ENCODE measurements around the gene MKLN1. TPM values are rescaled to one million over a fixed set of nuclear protein-coding genes. Genes with fewer than 3 reads are reported as not detected.

Gene MKLN1
- total and polyA plus RNA-seq, 5 donors from 2014 or later: 24.5 to 58.9 (median 34.8) TPM

DNA sequence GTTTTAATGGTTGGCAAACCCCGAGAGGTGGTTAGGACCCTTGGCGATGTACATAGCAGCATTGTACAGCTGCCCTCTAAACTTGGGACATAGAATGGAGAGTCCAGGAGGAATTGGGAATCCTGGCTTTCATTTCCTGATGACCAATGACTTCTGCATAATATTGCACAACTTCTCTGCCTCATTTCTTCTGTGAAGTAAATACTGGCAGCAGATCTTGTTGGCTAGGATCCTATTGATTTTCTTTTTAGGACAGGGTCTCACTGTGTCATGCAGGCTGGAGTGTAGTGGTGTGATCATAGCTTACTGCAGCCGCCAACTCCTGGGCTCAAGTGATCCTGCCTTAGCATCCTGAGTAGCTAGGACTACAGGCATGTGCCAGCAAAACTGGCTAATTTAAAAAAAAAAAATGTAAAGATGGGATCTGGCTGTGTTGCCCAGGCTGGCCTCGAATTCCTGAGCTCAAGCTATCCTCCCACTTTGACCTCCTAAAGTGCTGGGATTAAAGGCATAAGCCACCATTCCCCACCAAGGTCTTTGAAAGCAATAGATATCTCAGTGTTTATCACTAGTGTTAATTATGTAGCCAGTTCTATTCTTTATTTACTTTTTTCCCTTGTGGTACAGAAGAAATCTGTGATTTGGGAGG, 170.7 kb downstream of the MKLN1 start:
- H3K4me1 ChIP-seq (ENCODE audit: control insufficient read depth, insufficient read depth, low read length, poor library complexity, severe bottlenecking): peaks cover 22% of the 10 kb centered on the region
- H3K27ac Mint-ChIP-seq: no peak overlapping the region
- H3K4me3 Mint-ChIP-seq: no peak overlapping the region
- no peaks in the 10 kb centered on the region for H3K27me3 Mint-ChIP-seq
- DNase-seq (no peak), ATAC-seq (ENCODE audit: low read depth in 2 of 2) (no peak)
- no peak overlapping the region for H3K27ac ChIP-seq (ENCODE audit: insufficient read depth, low read length, poor library complexity, severe bottlenecking)
- H3K4me1 Mint-ChIP-seq: peaks cover 6 to 32% (median 24%) of the 10 kb centered on the region in 4 donors
- no peaks in the 10 kb centered on the region for H3K9me3 Mint-ChIP-seq
- H3K27me3 ChIP-seq (ENCODE audit: control insufficient read depth, insufficient read depth, low read length): no peaks in the 10 kb centered on the region
- no peaks in the 10 kb centered on the region for H3K9me3 ChIP-seq (ENCODE audit: control insufficient read depth in 2 of 2, low read length in 2 of 2)
- H3K4me3 ChIP-seq (ENCODE audit: low read depth, low read length): no peak overlapping the region
- peaks cover 11% of the 10 kb centered on the region for H3K36me3 Mint-ChIP-seq
- peaks cover 3% of the 10 kb centered on the region for H3K36me3 ChIP-seq (ENCODE audit: control insufficient read depth, insufficient read depth, low read length)

DNA sequence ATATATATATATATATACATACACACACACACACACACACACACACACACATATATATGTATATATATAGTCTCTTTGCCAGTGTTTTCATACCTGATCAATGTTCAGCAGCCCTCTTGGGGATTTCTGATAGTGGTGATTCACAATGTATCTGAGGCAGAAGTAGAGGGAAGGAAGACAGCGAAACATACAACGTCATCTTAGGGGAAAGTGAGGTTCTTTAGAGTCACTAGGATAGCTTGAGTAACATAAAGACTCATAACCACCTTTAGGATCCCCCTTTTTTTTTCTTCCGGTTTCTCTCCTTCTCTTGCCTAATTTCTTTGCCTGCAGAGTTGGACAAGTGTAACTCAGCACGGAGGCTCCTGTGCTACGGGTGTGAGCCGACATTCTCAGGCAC, 172.1 kb downstream of the MKLN1 start:
- ATAC-seq (ENCODE audit: low read depth in 2 of 2): no peak
- H3K36me3 ChIP-seq (ENCODE audit: control insufficient read depth, insufficient read depth, low read length): peaks cover 3% of the 10 kb centered on the region
- H3K27ac ChIP-seq (ENCODE audit: insufficient read depth, low read length, poor library complexity, severe bottlenecking): no peak overlapping the region
- no peak for DNase-seq
- H3K9me3 Mint-ChIP-seq: no peaks in the 10 kb centered on the region
- H3K4me3 ChIP-seq (ENCODE audit: low read depth, low read length): no peak overlapping the region
- no peak overlapping the region for H3K4me3 Mint-ChIP-seq
- peaks cover 22% of the 10 kb centered on the region for H3K4me1 ChIP-seq (ENCODE audit: control insufficient read depth, insufficient read depth, low read length, poor library complexity, severe bottlenecking)
- no peaks in the 10 kb centered on the region for H3K9me3 ChIP-seq (ENCODE audit: control insufficient read depth in 2 of 2, low read length in 2 of 2)
- peak overlapping the region in 1 of 3 donors; percentile 70 for H3K27ac Mint-ChIP-seq
- H3K36me3 Mint-ChIP-seq: peaks cover 11% of the 10 kb centered on the region
- H3K27me3 ChIP-seq (ENCODE audit: control insufficient read depth, insufficient read depth, low read length): no peaks in the 10 kb centered on the region
- H3K27me3 Mint-ChIP-seq: no peaks in the 10 kb centered on the region
- H3K4me1 Mint-ChIP-seq: peaks cover 6 to 34% (median 25%) of the 10 kb centered on the region in 4 donors

DNA sequence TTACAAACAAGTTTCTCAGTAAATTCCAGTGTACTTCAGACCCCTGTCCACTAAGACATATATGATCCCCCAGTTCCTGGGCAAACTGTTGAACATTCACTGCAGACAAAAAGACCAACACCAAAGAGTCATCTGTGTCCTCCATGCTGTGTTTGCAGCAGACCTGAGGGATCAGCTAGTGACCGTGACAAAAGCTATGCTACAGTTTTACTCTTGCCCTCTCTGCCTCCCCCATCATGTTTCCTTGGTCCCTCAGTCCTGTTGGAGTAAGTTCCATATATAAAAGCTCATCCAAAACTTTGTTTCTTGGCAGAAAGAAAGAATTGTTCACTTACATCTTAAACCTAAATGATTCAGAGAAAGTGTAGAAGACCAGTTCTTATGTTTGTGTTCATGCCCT, 172.7 kb downstream of the MKLN1 start:
- peaks cover 22% of the 10 kb centered on the region for H3K4me1 ChIP-seq (ENCODE audit: control insufficient read depth, insufficient read depth, low read length, poor library complexity, severe bottlenecking)
- H3K9me3 Mint-ChIP-seq: no peaks in the 10 kb centered on the region
- H3K27ac ChIP-seq (ENCODE audit: insufficient read depth, low read length, poor library complexity, severe bottlenecking): no peak overlapping the region
- no peaks in the 10 kb centered on the region for H3K9me3 ChIP-seq (ENCODE audit: control insufficient read depth in 2 of 2, low read length in 2 of 2)
- H3K4me3 Mint-ChIP-seq: no peak overlapping the region
- peaks cover 3% of the 10 kb centered on the region for H3K36me3 ChIP-seq (ENCODE audit: control insufficient read depth, insufficient read depth, low read length)
- H3K4me3 ChIP-seq (ENCODE audit: low read depth, low read length): no peak overlapping the region
- ATAC-seq (ENCODE audit: low read depth in 2 of 2) (no peak), DNase-seq (no peak)
- H3K27me3 Mint-ChIP-seq: no peaks in the 10 kb centered on the region
- peaks cover 7% of the 10 kb centered on the region for H3K36me3 Mint-ChIP-seq
- peak overlapping the region in 1 of 3 donors; percentile 70 for H3K27ac Mint-ChIP-seq
- peaks cover 6 to 36% (median 26%) of the 10 kb centered on the region in 4 donors for H3K4me1 Mint-ChIP-seq
- no peaks in the 10 kb centered on the region for H3K27me3 ChIP-seq (ENCODE audit: control insufficient read depth, insufficient read depth, low read length)

DNA sequence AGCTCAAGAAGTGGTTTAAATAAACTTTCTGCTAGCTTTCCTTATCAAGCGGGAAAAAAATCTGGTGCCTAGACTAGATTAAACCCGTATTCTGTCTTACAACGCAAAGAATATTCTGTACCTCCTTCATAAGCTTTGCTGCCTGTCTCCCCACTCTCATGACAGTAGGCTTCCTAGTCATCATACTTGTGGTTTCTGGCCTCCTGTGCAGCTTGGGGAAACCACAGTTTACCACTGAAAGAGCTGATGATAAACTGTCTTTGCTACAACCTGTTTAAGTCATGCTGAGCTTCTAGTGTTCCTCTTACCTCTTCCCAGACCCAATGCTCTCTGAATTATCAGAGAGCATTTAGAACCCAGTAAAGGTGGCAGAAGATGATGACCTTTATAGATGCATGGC, 173.7 kb downstream of the MKLN1 start:
- Mint-ChIP-seq H3K9me3 (no peaks in the 10 kb centered on the region), H3K4me3 (peak overlapping the region in 1 of 4 donors; percentile 24), H3K4me1 (peaks cover 6 to 36% (median 26%) of the 10 kb centered on the region in 4 donors), H3K36me3 (no peaks in the 10 kb centered on the region), H3K27me3 (no peaks in the 10 kb centered on the region), H3K27ac (peak overlapping the region in 2 of 3 donors; percentile 57 to 70)
- H3K9me3 ChIP-seq (ENCODE audit: control insufficient read depth in 2 of 2, low read length in 2 of 2): no peaks in the 10 kb centered on the region
- H3K27ac ChIP-seq (ENCODE audit: insufficient read depth, low read length, poor library complexity, severe bottlenecking): no peak overlapping the region
- H3K36me3 ChIP-seq (ENCODE audit: control insufficient read depth, insufficient read depth, low read length): peaks cover 3% of the 10 kb centered on the region
- peaks cover 22% of the 10 kb centered on the region for H3K4me1 ChIP-seq (ENCODE audit: control insufficient read depth, insufficient read depth, low read length, poor library complexity, severe bottlenecking)
- H3K4me3 ChIP-seq (ENCODE audit: low read depth, low read length): no peak overlapping the region
- DNase-seq: peak in 2 of 3 donors; percentile 57 to 81
- peak; percentile 87 to 89 for ATAC-seq (ENCODE audit: low read depth in 2 of 2)
- H3K27me3 ChIP-seq (ENCODE audit: control insufficient read depth, insufficient read depth, low read length): no peaks in the 10 kb centered on the region

DNA sequence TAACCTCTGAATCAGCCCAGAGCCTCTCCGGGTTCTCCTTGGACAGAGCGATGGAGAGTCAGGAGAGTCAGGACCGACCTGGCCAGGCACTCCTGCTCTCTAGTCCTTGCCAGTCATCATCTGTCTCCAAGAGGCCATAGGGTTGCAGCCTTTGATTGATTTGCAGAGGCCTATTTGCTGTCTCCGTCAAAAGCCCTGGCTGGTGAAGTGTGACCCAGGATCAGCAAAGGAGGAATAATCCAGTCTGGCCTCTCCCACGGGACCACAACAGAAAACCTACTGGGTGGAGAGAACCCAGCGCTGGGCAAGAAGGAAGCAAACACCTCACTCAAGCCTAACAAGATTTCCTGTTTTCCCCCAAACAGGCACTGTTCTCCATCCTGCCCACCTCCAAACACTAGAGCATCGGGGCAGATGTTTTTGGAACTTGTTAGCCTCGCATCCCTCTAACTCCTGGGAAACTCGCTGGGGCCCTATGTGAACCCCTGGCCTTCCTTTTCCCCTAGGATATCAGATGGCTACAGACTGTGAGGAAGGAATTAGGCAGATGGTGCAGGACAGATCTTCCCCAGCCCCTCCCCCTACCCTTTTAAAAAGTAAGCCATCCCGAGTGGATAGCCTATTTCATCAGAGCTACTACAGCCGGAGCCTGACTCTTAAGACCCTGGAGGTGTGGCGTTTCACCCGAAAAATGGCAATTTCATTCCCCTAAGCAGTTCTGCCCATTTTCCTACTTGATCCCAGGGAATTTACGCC, 174.4 kb downstream of the MKLN1 start:
- Mint-ChIP-seq H3K9me3 (no peaks in the 10 kb centered on the region), H3K4me3 (peak overlapping the region in 1 of 4 donors; percentile 76), H3K27me3 (no peaks in the 10 kb centered on the region), H3K4me1 (peaks cover 6 to 36% (median 25%) of the 10 kb centered on the region in 4 donors), H3K36me3 (no peaks in the 10 kb centered on the region), H3K27ac (peak overlapping the region; percentile 57 to 71 (median 70))
- H3K36me3 ChIP-seq (ENCODE audit: control insufficient read depth, insufficient read depth, low read length): no peaks in the 10 kb centered on the region
- no peaks in the 10 kb centered on the region for H3K9me3 ChIP-seq (ENCODE audit: control insufficient read depth in 2 of 2, low read length in 2 of 2)
- no peak overlapping the region for H3K4me3 ChIP-seq (ENCODE audit: low read depth, low read length)
- DNase-seq (no peak), ATAC-seq (ENCODE audit: low read depth in 2 of 2) (no peak)
- H3K27me3 ChIP-seq (ENCODE audit: control insufficient read depth, insufficient read depth, low read length): no peaks in the 10 kb centered on the region
- no peak overlapping the region for H3K27ac ChIP-seq (ENCODE audit: insufficient read depth, low read length, poor library complexity, severe bottlenecking)
- peaks cover 22% of the 10 kb centered on the region for H3K4me1 ChIP-seq (ENCODE audit: control insufficient read depth, insufficient read depth, low read length, poor library complexity, severe bottlenecking)

DNA sequence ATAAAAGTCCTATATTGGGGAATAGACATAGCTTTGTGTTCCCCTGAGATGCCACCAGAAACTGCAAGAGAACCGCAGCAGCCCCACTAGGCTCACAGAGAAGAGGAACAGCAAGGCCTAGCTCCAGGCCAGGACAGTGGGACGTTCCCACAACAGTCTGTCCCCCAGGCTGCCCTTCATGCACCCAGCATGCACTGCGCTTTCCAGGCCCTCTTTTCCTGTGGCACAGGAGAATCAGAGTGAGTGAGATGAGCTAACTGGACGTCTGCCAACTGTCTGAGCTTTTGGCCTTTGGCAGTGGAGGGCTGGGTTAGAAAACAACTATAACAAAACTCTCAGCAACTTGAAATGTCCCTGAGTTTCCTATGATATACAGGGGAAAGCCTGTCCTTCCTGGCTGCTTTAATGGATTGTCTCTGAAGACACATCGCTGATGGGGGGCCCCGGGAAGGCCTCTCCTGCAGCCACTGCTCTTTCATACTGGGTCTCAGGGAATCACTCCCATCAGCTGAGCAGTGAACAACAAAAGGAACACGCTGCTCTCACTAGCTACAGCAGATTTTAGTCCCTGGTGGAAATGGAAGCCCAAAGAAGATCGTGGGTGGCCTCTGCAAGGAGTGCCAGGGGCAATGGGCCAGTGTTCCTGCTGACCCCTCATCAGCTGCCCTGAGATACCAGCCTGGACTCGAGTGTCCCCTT, 175.3 kb downstream of the MKLN1 start:
- no peak overlapping the region for H3K27ac ChIP-seq (ENCODE audit: insufficient read depth, low read length, poor library complexity, severe bottlenecking)
- H3K4me1 ChIP-seq (ENCODE audit: control insufficient read depth, insufficient read depth, low read length, poor library complexity, severe bottlenecking): peaks cover 23% of the 10 kb centered on the region
- no peaks in the 10 kb centered on the region for H3K9me3 ChIP-seq (ENCODE audit: control insufficient read depth in 2 of 2, low read length in 2 of 2)
- Mint-ChIP-seq H3K9me3 (no peaks in the 10 kb centered on the region), H3K27ac (peak overlapping the region in 1 of 3 donors; percentile 51), H3K4me1 (peaks cover 6 to 41% (median 28%) of the 10 kb centered on the region in 4 donors), H3K36me3 (no peaks in the 10 kb centered on the region), H3K27me3 (peaks cover 3% of the 10 kb centered on the region), H3K4me3 (peak overlapping the region in 1 of 4 donors; percentile 76)
- H3K4me3 ChIP-seq (ENCODE audit: low read depth, low read length): no peak overlapping the region
- DNase-seq: no peak
- H3K27me3 ChIP-seq (ENCODE audit: control insufficient read depth, insufficient read depth, low read length): no peaks in the 10 kb centered on the region
- no peaks in the 10 kb centered on the region for H3K36me3 ChIP-seq (ENCODE audit: control insufficient read depth, insufficient read depth, low read length)
- ATAC-seq (ENCODE audit: low read depth in 2 of 2): no peak

DNA sequence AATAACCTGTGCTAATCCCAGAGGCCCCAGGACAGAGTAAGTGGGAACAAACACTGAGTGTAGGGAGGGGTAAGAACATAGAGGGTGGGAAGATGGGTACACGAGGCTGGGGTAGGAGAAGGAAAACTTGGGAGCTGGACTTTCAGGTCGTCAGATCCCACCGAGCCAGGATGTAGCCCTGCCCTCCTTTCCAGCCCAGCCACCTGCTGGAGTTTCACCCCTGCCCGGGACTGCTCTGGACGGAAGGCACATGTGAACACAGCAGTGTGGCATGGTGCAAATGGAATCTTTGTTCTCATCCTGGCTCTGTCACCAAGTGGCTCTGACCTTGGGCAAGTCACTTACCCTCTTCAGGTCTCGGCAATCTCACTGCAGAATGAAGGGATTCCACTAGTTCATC, 176.0 kb downstream of the MKLN1 start:
- Histone ChIP-seq H3K9me3 (ENCODE audit: control insufficient read depth in 2 of 2, low read length in 2 of 2) (no peaks in the 10 kb centered on the region), H3K27ac (ENCODE audit: insufficient read depth, low read length, poor library complexity, severe bottlenecking) (no peak overlapping the region), H3K36me3 (ENCODE audit: control insufficient read depth, insufficient read depth, low read length) (no peaks in the 10 kb centered on the region), H3K27me3 (ENCODE audit: control insufficient read depth, insufficient read depth, low read length) (no peaks in the 10 kb centered on the region), H3K4me3 (ENCODE audit: low read depth, low read length) (no peak overlapping the region), H3K4me1 (ENCODE audit: control insufficient read depth, insufficient read depth, low read length, poor library complexity, severe bottlenecking) (peaks cover 27% of the 10 kb centered on the region)
- ATAC-seq (ENCODE audit: low read depth in 2 of 2) (no peak), DNase-seq (no peak)
- no peak overlapping the region for H3K4me3 Mint-ChIP-seq
- H3K9me3 Mint-ChIP-seq: no peaks in the 10 kb centered on the region
- no peaks in the 10 kb centered on the region for H3K36me3 Mint-ChIP-seq
- peaks cover 8% of the 10 kb centered on the region for H3K27me3 Mint-ChIP-seq
- H3K4me1 Mint-ChIP-seq: peaks cover 6 to 46% (median 31%) of the 10 kb centered on the region in 4 donors
- H3K27ac Mint-ChIP-seq: peak overlapping the region in 1 of 3 donors; percentile 69
